Adrenal gland (tissue), 5 donors: ENCODE data around the gene KMT2E.

Experiments used
- CTCF ChIP-seq, 6 experiments: fragments of 450-650 bp in 4 of 6; fragments of 200-600 bp in 2 of 6; sonication (generic) in 1 of 6; IDR thresholded peaks; 1 replicate in 5 of 6; 2 replicates in 1 of 6; pipeline versions ENCODE4 v1.5.1 to v1.8.0; 2016 to 2021; ENCODE audit warnings: antibody characterized with exemption in 6 of 6, mild to moderate bottlenecking in 2 of 6, moderate library complexity in 1 of 6
- POLR2A ChIP-seq, 2 donors: fragments of 450-650 bp; IDR thresholded peaks; one replicate each; pipeline ENCODE4 v1.6.1; 2017; ENCODE audit warnings: antibody characterized with exemption in 2 of 2, mild to moderate bottlenecking in 2 of 2, moderate library complexity in 1 of 2
- donor health status: DM: no; HTN: no; CAD: no.

DNA sequence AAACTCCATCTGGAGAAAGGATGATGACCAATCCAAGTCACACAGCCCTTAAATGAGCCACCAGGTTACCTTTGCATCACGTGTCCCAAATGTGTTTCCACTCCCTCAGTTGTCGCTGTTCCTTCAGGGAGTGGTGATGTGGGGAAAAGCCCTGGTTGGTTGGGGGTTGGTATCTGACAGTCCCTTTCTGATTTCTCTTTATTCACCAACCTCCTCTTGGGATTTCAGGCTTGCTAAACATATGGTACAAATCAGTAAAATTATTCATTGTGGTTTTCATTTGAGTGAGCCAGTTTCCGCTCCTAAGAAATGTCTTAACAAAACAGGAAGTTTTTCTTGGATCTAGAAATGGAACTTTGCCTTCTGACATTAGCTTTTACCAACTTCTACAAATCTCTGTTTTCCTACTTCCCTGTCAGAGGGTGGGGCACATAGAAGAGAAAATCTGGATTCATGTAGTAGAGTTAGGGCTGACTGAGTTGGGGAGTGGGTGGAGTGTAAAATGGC lies 40.0 kb upstream of the KMT2E start:
- TF ChIP-seq CTCF (IDR thresholded peaks at IDR 0.05) (no peak), POLR2A (IDR thresholded peaks at IDR 0.05) (no peak)
